ENCODE data around the gene FXYD4.

GRCh38 chr10:43369921-43370320 is 1.5 kb upstream of the FXYD4 start:
- TF ChIP-seq CTCF (IDR thresholded peaks at IDR 0.05) (no peak), POLR2A (IDR thresholded peaks at IDR 0.05) (no peak)
